Effector CD8-positive, alpha-beta T cell (primary cell): ENCODE data around the gene HDAC10.

Source experiments
- DNase-seq: peaks from one replicate; lab custom pipeline; 2025; lab: John Stamatoyannopoulos, UW

The HDAC10 gene

GRCh38 chr22:50256258-50256862 lies 5.3 kb upstream of the HDAC10 start:
- DNase-seq, result no peak

GRCh38 chr22:50255607-50256006 lies 4.5 kb upstream of the HDAC10 start:
- DNase-seq, result no peak

GRCh38 chr22:50255099-50255498 lies 4.0 kb upstream of the HDAC10 start:
- no peak for DNase-seq

GRCh38 chr22:50253941-50254340 lies 2.9 kb upstream of the HDAC10 start:
- DNase-seq, result no peak

- no peak for DNase-seq
These were observed 2.2 kb upstream of the HDAC10 start for GRCh38 chr22:50253046-50253915.

- peak; percentile 48 for DNase-seq
These were observed 1.3 kb upstream of the HDAC10 start for GRCh38 chr22:50252082-50253045.

GRCh38 chr22:50251477-50252081 lies 514 bp upstream of the HDAC10 start:
- DNase-seq, result no peak

GRCh38 chr22:50250249-50250554 lies 863 bp downstream of the HDAC10 start:
- DNase-seq, result no peak

GRCh38 chr22:50249341-50250248 lies 1.5 kb downstream of the HDAC10 start:
- DNase-seq, result no peak

- no peak for DNase-seq
These were observed 2.6 kb downstream of the HDAC10 start for GRCh38 chr22:50248196-50249081.

GRCh38 chr22:50247748-50248147 lies 3.3 kb downstream of the HDAC10 start:
- DNase-seq, result no peak

GRCh38 chr22:50246242-50247175 lies 4.6 kb downstream of the HDAC10 start:
- DNase-seq, result no peak

- peak; percentile 73 for DNase-seq
These were observed 5.6 kb downstream of the HDAC10 start for GRCh38 chr22:50245214-50246072.

GRCh38 chr22:50244420-50245213 lies 6.4 kb downstream of the HDAC10 start, which contains the start of gene TUBGCP6:
Gene TUBGCP6, minus strand, starts transcription at chr22:50245023. Its CDS starts 564 bp downstream, at chr22:50244459.
- DNase-seq, result peak; percentile 80

- DNase-seq, result no peak
These were observed 7.2 kb downstream of the HDAC10 start for GRCh38 chr22:50243685-50244419.

- no peak for DNase-seq
These were observed 8.6 kb downstream of the HDAC10 start for GRCh38 chr22:50242406-50242949.
